Activated CD4-positive, alpha-beta T cell treated with anti-CD3 and anti-CD28 coated beads, Interleukin-2, amount 50 U/mL, for 24 hours (primary cell): ENCODE measurements around the gene C1orf232.

Experiments used
- DNase-seq, 2 donors: peaks; one replicate each; pipeline ENCODE4 v3.0.0-alpha.2; 2020; ENCODE audit warnings: low read depth in 1 of 2, low spot score in 1 of 2

C1orf232 gene

GRCh38 chr1:26180010-26180506 lies 11.3 kb upstream of the C1orf232 start:
- DNase-seq = no peak

GRCh38 chr1:26177182-26177684 lies 8.5 kb upstream of the C1orf232 start, which contains the start of gene CNKSR1:
Gene CNKSR1, plus strand, starts transcription at chr1:26177491. Its CDS starts 57 bp downstream, at chr1:26177548.
- no peak for DNase-seq

GRCh38 chr1:26175346-26175745 lies 6.6 kb upstream of the C1orf232 start:
- no peak for DNase-seq

DNA sequence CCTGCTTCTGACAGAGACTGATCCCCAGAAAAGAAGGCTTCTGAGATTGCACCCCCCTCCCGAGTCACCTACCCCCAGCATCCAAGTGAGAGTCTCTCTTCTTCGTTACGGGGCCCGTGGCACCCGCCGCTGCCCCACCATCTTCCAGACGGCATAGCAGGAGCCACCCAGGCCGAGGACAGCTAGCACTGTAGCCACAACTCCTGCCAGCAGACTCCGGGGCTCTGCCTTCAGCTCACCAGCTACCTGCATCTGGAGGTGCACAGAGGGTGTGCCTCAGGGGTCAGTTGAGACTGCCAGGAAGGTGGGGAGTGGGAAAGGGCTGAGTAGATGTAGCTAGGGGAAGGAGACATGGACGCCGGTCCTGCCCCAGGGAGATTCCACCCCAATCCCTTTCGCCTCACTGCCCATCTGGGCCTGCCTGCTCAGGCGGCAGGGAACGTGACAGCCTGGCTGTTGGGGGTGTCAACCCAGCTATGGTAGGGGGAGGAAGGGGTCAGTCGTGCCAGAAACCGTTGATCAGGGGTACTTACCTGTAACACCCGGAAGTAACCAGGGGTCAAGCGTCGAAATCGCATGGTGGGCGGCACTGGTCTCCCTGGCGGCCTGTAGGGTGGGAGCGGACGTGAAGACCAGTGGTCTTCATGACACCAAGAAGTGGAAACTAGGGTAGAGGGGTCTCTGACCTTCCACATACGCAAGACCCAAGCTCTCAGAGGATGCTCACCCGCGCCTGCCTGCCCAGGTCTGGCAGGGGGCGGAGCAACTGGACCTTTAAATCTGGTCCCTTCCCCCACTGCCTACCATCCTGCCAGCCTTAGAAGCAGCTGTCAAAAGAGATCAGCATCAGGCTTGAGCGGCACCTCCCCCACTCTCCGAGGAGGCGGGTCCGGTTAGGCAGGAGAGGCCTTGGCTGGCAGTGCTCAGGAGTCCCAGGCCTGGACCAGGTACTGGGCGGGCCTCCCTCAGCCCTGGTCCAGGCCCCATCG lies 2.6 kb upstream of the C1orf232 start, which contains the start of gene ZNF593OS:
Gene ZNF593OS, minus strand, starts transcription at position 749 of the 989 bp plus-strand sequence. Its CDS starts 171 bp downstream, at position 578.
- DNase-seq = no peak

DNA sequence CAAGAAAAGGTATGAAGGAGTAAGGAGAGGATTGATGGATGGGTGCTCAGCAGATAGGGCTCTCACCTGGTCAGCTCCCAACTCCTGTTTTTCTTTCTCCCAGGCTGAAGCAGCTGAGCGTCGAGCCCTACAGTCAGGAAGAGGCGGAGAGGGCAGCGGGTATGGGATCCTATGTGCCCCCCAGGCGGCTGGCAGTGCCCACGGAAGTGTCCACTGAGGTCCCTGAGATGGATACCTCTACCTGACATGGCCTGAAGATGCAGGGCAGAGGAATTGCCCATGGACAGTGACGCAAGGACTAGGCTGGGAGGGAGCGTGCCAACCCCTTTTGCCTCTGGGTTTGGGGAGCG lies 1.7 kb upstream of the C1orf232 start:
- no peak for DNase-seq

GRCh38 chr1:26169669-26170471 lies 1.1 kb upstream of the C1orf232 start, which contains the start of gene ZNF593:
Gene ZNF593, plus strand, starts transcription at chr1:26169908. Its CDS starts 76 bp downstream, at chr1:26169984.
- peak; percentile 78 to 84 for DNase-seq

GRCh38 chr1:26169198-26169554 lies 413 bp upstream of the C1orf232 start:
- DNase-seq = no peak

- no peak for DNase-seq
Observed at GRCh38 chr1:26166719-26167281, 2.0 kb downstream of the C1orf232 start.

- DNase-seq = no peak
Observed at GRCh38 chr1:26164861-26165842, 3.6 kb downstream of the C1orf232 start.

- peak in 1 of 2 donors; percentile 37 for DNase-seq
Observed at GRCh38 chr1:26164036-26164860, 4.5 kb downstream of the C1orf232 start.

GRCh38 chr1:26163684-26164035 lies 5.1 kb downstream of the C1orf232 start:
- no peak for DNase-seq

DNA sequence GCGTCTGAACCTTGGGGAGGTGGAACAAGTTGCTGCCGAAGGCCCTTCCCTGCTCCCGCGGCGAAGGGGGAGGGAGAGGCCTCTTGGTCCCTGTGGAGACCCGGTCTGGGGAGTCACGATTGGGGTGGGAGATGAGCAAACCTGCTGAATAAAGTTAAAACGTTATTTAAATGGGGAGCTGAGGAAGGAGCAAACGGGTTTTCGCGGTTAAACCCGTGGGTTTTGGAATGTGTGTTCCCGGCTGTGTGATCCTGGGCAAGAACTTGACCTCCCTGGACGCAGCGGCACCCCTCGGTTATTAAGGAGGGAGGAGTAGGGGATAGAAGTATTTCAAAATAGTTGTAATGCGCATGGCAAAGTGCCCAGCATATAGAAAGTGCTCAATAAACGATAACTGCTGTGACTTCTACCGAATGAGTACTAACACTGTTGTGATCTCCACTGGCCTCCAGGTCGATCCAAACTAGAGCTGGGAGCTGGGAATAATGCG lies 6.5 kb downstream of the C1orf232 start:
- DNase-seq = no peak

DNA sequence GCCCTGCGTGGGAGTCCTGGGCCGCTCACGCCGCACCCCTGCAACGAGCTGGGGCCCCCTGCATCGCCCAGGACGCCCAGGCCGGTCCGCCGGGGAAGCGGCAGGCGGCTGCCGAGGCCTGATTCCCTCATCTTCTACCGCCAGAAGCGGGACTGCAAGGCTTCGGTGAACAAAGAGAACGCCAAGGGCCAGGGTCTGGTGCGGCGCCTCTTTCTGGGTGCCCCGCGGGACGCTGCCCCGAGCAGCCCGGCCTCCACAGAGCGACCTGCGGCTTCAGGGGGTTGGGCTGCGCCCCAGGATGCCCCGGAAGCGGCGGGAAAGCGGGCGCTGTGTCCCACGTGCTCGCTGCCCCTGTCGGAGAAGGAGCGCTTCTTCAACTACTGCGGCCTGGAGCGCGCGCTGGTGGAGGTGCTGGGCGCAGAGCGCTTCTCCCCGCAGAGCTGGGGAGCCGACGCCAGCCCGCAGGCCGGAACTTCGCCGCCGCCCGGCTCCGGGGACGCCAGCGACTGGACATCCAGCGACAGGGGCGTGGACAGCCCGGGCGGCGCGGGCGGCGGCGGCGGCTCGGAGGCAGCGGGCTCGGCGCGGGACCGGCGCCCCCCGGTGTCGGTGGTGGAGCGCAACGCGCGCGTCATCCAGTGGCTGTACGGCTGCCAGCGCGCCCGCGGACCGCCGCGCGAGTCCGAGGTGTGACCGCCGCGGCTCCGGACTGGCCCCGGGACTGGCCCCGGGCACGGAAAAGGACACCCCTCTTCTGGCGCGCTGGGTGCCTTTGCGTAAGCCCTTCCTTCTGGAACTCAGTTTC lies 7.1 kb downstream of the C1orf232 start:
- DNase-seq = peak in 1 of 2 donors; percentile 22

- no peak for DNase-seq
Observed at GRCh38 chr1:26160527-26161414, 8.0 kb downstream of the C1orf232 start.

DNA sequence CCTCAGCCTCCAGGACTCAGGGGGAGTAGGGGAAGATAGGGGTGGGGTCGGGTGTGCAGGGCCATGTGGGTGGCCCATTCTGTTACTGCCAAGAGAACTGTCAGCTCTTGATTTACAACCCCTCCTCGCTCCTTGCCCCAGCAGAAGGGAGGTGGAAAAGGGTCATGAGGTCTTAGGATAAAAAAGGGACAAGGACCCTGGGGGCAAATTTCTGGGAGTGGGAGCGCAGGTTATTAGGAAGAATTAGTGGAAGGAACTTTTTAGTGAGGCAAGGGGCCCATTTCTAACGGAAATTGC lies 9.1 kb downstream of the C1orf232 start:
- DNase-seq = no peak

DNA sequence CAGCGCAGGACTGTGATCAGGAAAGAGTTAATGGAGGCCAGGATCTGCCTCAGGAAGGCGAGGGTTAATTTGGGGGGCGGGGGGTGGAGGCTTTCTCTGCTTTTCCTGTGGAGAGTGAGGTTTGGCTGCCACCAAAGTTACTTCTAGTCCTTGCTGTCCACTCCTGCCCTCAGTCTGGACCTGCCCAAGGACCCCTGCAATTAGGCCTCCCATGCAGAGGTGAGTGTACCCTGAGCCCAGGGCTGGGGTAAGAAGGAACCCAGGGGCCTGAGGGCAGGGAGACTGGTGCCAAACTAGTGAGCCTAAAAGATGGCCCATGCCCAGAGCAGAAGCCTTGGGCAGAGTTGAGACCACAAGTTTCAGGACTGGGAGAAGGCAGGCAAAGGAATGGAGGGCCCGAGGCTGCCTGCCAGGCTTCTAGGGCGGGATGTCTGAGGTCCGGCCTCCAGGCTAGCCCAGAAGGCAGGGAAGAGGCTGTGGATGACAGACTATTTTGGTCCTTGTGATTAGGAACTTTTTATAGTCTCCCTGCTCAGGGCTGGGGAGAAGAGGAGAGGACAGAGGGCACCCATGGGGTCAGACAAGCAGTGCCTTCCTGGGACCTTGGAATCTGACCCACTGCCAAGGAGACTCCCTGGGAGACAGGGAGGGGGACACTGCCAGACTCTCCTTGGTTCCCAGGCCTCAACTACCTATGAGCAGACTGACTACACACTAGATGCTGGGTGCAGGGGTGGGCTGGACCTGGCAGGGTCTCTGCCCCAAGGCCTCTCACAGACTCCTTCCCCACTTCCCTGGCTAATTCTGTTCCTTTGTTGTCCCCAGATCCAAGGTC lies 9.6 kb downstream of the C1orf232 start, which contains the start of gene FAM110D:
Gene FAM110D, plus strand, starts transcription at position 172 of the 835 bp plus-strand sequence. CDS start 2,213 bp downstream, outside the sequence.
- DNase-seq = no peak
